H7 (cell line): ENCODE data around the gene RNF41. TPM values are rescaled to one million over a fixed set of nuclear protein-coding genes. Genes with fewer than 3 reads are reported as not detected.
"Not testable (repeated sequence)": the region's sequence is repeated elsewhere in the genome, so short reads cannot be mapped to it uniquely, and the experiment has no call there.

Experiments used
- DNase-seq: peaks from one replicate; pipeline ENCODE4 v3.0.0; 2012
- H3K27me3 ChIP-seq: 2 replicates; pipeline ENCODE4 v1.6.0; 2011; ENCODE audit warnings: mild to moderate bottlenecking, low read length; ENCODE audit not compliant: control insufficient read depth, insufficient read depth
- H3K36me3 ChIP-seq: replicated peaks from 2 replicates; pipeline ENCODE4 v1.5.1; 2011; ENCODE audit warnings: low read length; ENCODE audit not compliant: control insufficient read depth, insufficient read depth
- H3K4me3 ChIP-seq: 2 replicates; pipeline ENCODE4 v1.5.1; 2011; ENCODE audit warnings: low read depth, mild to moderate bottlenecking, control low read depth, low read length, moderate library complexity; ENCODE audit not compliant: insufficient read depth
- total RNA-seq: library from RNA; depleted of rRNA; stranded (reverse); fragments of >200 nt; shearing (Covaris generic); gene quantifications from 2 replicates; pipeline ENCODE4 v1.2.3, GENCODE V29; 2014; rRNA removed

RNF41 gene
- total RNA-seq: 96.2 and 98.4 TPM in 2 replicates

DNA sequence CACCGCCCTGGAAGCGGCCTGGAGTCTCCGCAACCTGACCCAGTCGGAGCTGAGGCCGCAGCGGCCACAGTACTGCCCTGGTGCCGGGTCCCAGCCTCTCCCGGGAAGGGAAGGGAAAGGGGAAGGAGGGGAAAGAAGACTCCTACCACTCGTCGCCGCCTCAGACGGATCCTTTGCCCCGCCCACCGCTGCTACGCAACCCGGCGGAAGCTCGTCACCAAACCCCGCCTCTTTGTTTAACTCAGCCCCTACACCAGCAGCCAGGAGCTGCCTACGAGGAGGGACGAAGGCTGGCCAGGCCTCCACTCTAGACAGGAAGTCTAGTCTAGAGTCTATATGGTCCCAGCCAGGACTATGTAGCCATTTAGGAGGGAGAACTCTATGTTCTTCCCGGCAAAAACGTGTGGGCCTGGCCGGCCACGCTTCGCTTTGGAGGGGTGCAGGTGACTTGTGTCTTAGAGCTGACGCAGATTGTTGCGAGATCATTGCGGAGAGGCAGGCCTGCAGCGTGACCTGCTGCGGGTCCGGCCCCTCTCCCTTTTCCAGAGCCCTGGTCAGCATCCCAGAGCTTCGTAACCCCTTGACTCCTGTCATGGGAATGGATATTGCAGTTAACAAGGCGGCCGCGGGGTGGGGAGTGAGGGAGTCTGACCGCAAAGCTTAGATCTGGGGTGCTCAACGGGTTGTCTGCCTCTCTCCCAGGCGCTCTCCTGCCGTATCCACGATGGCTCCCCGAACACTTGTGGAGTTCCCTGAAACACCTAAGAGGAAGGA is at the start of gene RNF41:
Gene RNF41, minus strand, starts transcription at position 166 of the 774 bp plus-strand sequence. CDS start 7,875 bp downstream, outside the sequence.
- Histone ChIP-seq H3K27me3 (no peaks in the 10 kb centered on the region), H3K36me3 (no peaks in the 10 kb centered on the region), H3K4me3 (peak within 1 kb of the TSS; percentile 88)
- DNase-seq: peak; percentile 98

DNA sequence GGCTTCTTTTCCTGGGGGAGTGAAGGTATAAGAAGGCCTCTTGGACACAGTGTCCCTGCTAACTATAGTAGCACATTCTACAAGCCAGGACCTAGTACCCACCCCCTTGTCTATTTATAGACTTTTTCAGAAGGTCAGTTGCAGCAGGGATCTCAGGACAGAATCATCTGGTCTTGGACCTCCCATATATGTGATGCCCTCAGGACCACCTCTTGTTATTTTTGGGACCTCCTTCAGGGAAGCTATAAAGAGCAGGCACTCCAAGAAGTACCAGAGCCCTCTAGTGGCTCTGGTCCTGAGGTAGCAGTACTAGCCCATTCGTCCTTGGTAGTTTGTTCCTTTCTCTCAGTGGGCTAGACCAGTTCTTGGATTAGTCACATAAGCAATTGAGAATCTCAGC is 49.3 kb upstream of the RNF41 start:
- peak; percentile 73 for DNase-seq
- H3K27me3 ChIP-seq: no peaks in the 10 kb centered on the region
- H3K4me3 ChIP-seq: no peak overlapping the region
- peaks cover 23% of the 10 kb centered on the region for H3K36me3 ChIP-seq

DNA sequence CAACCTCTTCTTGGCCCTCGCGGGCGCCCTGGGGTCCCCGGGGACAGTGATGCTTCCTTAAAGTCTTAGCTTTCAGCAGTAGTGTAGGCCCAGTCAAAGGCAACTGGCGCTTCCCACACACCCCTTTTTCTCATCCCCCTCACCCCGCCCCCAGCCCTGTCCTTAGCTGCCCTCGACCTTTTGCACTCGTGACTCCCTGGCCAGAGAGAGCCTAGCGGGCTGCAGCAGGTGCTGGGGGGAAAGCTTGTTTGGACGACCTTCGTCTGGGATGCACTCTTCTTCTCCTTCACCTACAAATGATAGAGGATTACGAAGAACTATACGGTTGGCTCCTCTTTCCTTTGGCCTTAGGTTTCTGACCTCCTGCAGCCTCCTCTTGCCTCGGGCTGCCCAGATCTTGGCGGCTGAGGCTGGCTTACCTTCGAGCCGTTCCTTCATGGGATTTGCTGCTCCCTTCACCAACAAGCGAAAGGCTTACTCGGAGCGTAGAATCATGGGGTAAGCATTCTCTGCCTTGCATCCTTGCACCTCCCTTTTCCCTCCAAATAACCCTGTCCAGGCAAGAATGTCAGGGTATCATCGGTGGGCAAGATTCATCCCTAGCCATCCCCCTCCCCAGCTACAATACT is 45.8 kb upstream of the RNF41 start:
- H3K36me3 ChIP-seq: peaks cover 2% of the 10 kb centered on the region
- H3K27me3 ChIP-seq: no peaks in the 10 kb centered on the region
- peak overlapping the region; percentile 90 for H3K4me3 ChIP-seq
- DNase-seq: peak; percentile 69

DNA sequence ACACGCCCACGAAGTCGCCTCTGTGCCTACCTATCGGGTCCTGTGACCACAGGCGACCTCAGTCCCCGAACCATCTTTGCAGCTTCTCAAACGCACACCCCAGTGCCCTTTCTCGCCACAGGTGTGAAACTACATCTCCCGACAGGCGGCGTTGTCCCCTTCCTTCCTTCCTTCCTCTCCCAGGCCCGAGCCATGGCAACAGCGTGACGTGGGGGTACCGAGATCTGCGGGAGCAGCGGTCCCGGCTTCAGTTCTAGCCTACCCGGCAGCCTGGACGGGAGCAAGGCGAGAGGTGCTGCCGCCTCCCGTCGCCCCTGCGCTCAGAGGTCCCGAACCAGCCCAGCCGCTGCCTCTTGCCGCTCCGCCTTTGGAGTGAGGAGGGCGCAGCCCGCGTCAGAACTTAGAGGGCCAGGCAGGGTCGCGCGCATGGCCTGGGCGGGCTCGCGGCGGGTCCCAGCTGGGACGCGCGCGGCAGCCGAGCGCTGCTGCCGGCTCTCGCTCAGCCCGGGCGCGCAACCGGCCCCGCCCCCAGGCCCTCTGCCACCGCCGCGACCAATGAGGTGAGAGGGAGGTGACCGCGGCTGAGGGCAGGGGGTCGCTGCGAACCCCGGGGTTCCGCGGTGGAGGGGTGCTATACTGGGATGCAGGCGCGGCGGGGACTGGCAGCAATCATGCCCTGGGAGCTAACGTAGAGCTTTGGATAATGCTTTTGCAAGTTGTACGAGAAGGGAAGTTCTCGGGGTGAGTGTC is 45.1 kb upstream of the RNF41 start, which contains the start of gene COQ10A:
Gene COQ10A, plus strand, starts transcription at position 250 of the 750 bp plus-strand sequence. Its CDS starts 177 bp downstream, at position 427.
- H3K27me3 ChIP-seq: no peaks in the 10 kb centered on the region
- peak within 1 kb of the TSS; percentile 90 for H3K4me3 ChIP-seq
- peak; percentile 99 for DNase-seq
- peaks cover 2% of the 10 kb centered on the region for H3K36me3 ChIP-seq

DNA sequence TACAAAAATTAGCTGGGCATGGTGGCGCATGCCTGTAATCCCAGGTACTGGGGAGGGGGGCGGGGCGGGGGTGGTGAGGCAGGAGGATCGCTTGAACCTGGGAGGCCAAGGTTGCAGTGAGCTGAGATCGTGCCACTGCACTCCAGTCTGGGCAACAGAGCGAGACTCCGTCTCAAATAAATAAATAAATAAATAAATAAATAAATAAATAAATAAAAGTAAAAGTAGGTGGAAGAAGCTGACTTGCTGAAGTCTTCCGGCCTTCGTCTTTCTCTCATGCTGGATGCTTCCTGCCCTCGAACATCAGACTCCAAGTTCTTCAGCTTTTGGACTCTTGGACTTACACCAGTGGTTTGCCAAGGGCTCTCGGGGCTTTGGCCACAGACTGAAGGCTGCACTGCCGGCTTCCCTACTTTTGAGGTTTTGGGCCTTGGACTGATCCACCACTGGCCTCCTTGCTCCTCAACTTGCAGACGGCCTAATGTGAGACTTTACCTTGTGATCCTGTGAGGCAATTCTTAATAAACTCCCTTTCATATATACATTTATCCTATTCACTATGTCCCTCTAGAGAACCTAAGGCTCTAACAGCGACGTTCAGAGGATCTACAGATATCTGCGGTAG is 44.5 kb upstream of the RNF41 start:
- not testable (repeated sequence) for DNase-seq

DNA sequence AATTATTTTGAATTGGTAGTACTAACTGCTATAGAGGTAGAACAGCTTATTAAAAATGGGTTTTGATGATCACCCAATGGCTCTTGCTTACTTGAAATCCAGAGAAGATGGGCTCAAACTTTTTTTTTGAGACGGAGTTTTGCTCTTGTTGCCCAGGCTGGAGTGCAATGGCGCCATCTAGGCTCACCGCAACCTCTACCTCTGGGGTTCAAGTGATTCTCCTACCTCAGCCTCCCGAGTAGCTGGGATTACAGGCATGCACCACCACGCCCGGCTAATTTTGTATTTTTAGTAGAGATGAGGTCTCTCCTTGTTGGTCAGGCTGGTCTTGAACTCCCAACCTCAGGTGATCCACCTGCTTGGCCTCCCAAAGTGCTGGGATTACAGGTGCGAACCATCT is 41.2 kb upstream of the RNF41 start:
- H3K36me3 ChIP-seq, H3K27me3 ChIP-seq, H3K4me3 ChIP-seq, DNase-seq: not testable (repeated sequence)

More for the DNA sequence above, 44.5 kb upstream of the RNF41 start:
- H3K4me3 ChIP-seq: peak overlapping the region; percentile 90
- H3K36me3 ChIP-seq, H3K27me3 ChIP-seq: not testable (repeated sequence)

DNA sequence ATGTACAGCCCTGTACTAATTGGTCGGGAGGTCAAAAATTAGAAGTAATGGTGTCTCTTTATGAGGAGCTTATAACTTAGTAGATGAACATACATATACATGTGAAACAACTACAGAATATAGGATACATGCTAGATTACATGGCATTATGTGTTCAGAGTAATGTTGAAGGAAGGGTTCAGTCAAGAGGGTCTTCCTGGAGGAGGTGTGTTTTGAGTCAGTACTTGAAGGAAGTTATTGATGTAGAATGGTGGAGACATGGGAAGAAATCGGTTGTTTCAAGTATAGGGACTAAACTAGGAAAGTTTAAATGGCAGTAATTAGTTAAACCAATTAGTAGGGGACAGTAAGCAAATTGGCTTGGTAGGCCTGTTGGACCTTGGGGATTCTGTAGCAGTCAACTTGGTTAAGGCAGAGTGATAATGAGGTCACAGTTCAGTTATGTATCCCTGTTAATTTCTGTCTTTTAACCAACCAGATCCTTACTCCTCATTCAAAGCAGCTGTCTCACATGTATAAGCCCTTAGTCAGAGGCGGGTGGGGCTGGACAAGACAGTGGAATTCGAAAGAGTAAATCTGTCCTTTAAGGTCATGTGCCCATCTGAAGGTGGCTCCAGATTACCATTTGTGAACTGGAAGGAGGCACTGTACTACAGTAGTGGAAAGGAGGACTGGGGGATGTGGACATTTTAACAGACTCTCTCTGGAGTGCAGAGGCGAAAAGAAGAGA is 39.9 kb upstream of the RNF41 start:
- H3K27me3 ChIP-seq: no peaks in the 10 kb centered on the region
- H3K4me3 ChIP-seq: no peak overlapping the region
- peaks cover 1% of the 10 kb centered on the region for H3K36me3 ChIP-seq
- DNase-seq: no peak

DNA sequence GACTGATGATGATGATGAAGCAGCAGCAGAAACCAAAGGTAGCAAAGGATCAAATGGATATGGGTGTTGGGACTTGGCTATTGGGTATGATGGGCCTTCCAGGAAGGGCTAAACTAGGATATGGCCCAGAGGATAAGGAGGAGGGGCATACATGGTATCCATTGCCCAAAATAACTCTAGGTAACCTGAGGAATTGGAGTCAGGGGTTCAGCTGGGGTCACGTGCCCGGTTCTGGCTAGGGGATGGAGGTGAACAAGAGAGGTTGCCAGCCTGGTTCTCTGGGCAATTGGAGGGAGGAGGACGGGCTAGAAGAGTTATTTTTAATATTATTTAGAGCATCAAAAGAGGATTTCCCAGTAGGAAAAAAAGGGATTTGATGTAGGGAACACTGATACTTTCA is 39.2 kb upstream of the RNF41 start:
- Histone ChIP-seq H3K27me3 (no peaks in the 10 kb centered on the region), H3K4me3 (no peak overlapping the region), H3K36me3 (peaks cover 8% of the 10 kb centered on the region)
- no peak for DNase-seq

DNA sequence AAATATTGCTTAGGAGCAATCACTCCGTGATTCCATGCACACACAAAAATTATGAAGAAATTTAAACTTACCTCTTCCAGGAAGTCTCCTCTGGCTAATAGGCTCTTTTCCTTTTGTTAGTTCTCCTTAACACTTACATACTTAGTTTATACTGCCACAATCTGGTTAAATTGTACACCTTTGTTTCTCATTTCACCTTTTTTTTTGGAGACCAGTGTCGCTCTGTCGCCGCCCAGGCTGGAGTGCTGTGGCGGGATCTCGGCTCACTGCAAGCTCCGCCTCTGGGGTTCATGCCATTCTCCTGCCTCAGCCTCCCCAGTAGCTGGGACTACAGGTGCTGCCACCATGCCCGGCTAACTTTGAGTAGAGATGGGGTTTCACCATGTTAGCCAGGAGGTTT is 38.7 kb upstream of the RNF41 start:
- DNase-seq: no peak
- peaks cover 14% of the 10 kb centered on the region for H3K36me3 ChIP-seq

DNA sequence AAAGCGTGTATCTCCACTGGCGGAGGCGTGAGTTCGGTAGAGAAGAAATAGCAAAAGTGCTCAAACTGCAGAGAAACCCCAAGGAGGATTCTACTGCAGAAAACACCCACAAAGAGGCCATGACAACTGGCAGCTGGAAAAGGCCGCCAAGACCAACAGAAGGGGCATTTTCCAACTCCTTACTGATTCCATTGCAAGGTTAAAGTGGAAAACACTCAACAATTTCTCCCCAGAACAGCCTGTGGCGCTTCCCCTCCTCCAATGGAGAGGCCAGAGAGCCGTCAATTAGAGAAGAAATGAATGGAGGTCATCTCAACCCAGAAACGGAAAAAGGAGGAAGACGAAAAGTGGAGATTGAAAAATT is 37.1 kb upstream of the RNF41 start:
- Histone ChIP-seq H3K27me3 (no peaks in the 10 kb centered on the region), H3K36me3 (peaks cover 26% of the 10 kb centered on the region), H3K4me3 (peak overlapping the region; percentile 76)
- no peak for DNase-seq

More for the DNA sequence above, 38.7 kb upstream of the RNF41 start:
- H3K27me3 ChIP-seq: no peaks in the 10 kb centered on the region
- no peak overlapping the region for H3K4me3 ChIP-seq

DNA sequence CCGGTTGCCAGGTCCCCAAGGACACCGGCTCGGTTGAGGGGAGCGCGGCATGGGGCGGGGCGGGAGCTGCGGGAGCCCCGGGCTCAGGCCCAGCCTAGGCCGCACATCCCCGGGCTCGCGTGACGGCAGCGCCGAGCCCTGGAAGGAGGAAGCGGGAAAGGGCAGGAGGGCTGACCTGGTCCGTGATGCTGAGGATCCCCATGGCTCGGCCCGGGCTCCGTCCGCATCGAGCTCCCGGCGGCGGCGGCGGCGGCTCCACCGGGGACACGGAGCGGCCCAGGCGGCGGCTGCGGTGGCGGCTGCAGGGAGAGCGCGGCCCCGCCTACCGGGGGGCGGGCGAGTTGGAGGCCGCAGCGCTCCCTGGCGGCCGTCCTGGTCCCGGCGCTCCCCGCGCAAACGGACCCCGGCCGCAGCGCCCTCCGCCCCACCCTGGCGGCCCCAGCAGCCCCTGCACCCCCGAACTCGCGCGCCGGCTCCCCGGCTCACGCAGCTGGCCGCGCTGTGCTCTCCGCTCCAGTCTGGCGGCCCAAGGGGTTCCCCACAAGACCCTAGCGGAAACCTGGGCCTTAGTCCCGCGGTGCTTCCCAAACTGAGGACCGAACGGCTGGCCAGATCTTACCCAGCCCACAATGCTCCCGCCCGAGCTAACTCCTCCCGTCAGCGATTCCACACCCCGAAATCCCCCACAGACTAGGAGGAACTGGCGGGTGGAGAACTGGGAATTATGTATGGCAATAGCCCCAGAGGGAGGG is 36.5 kb upstream of the RNF41 start, which contains the start of gene ANKRD52:
Gene ANKRD52, minus strand, starts transcription at position 317 of the 752 bp plus-strand sequence. Its CDS starts 115 bp downstream, at position 202.
- no peaks in the 10 kb centered on the region for H3K27me3 ChIP-seq
- H3K4me3 ChIP-seq: peak within 1 kb of the TSS; percentile 90
- peak; percentile 99 for DNase-seq
- H3K36me3 ChIP-seq: peaks cover 32% of the 10 kb centered on the region

DNA sequence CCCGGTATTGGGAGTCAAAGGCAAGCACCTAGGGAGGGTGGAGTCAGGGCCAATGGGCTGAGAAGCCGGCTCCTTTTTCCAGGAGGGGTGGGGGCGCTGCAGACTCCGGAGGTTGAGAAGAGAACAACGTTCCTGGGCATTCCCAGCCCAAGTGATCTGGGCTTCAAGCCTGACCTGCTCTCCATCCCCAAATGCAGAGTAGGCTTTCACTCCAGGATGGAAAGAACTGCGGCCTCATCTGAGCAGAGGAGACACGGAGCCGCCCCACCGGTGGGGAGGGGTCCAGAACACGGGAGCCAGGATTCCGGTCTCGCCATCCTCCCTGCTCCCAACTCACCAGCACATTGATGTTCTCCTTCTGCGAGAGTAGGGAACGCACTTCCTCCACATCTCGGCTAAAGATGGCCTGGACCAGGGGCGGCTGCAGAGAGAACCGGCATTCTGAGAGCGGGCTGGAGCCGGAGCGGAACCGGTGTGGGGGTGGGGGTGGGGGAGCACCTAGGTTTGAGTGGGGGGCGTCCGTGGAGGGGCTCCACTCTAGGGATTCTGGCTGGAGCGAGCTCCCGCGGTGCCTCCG is 35.9 kb upstream of the RNF41 start:
- Histone ChIP-seq H3K4me3 (peak overlapping the region; percentile 90), H3K36me3 (peaks cover 38% of the 10 kb centered on the region), H3K27me3 (no peaks in the 10 kb centered on the region)
- peak; percentile 93 for DNase-seq

DNA sequence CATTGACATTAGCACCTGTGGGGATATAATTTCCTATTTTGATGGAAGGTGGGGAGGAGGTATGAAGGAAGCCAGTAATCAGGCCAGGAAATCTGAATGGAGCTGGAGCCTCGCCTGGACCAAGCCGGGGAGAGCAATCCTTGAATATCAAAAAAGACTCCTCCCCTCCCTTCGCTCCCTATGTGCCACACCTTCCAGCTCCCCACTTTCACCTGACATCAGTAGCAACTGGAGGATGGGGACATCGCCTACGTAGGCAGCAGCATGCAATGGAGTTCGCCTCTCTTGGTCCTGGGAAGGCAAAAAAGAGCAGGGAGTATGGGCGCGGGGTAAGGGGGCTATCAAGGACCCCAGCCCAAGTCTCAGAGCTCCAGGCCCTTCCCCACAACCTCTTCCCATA is 35.3 kb upstream of the RNF41 start:
- peak overlapping the region; percentile 90 for H3K4me3 ChIP-seq
- peaks cover 42% of the 10 kb centered on the region for H3K36me3 ChIP-seq
- no peak for DNase-seq
- no peaks in the 10 kb centered on the region for H3K27me3 ChIP-seq
